K562 (cell line): ENCODE measurements around the gene PSMB11.

ENCODE experiments used
- CTCF ChIP-seq, 3 experiments: IDR thresholded peaks in 2 of 3; conservative IDR thresholded peaks in 1 of 3; 2 replicates each; pipeline ENCODE4 v1.5.1; 2011 to 2012; ENCODE audit warnings: low read length in 3 of 3, mild to moderate bottlenecking in 3 of 3, control low read depth in 2 of 3, improper control_type of control experiment in 1 of 3, inconsistent platforms in 1 of 3, low read depth in 1 of 3, mixed read lengths in 1 of 3, moderate library complexity in 1 of 3; ENCODE audit not compliant: insufficient read depth in 2 of 3
- TF ChIP-seq, protein P1 (sequence below), 2 experiments: fragments of 450-650 bp; IDR thresholded peaks; 2 replicates each; pipeline ENCODE4 v1.6.1; 2016

DNA sequence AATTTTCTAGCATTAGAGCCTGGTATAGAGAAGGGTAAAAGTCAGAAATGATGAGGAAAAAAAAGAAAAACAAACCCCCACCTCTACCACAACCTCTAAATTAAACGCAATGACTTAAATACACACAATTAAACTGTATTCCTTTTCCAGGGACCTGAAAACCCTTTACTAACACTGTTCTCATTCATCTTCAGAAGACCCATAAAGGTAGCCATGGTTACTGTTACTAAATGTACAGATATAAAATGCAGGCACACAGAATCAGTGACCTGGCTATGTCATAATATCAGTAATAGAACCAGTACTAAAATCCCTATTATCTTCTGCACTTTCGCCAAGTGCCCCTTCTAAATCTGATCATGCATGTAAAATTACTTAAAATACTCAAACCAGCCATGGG lies 51.5 kb downstream of the PSMB11 start:
- TF ChIP-seq CTCF (IDR thresholded peaks at IDR 0.05 in 2 of 3, conservative IDR thresholded peaks at IDR 0.05 in 1 of 3; ENCODE audit: insufficient read depth in 2 of 3, low read depth in 1 of 3, low read length in 3 of 3): no peak
- TF ChIP-seq, protein P1, sequence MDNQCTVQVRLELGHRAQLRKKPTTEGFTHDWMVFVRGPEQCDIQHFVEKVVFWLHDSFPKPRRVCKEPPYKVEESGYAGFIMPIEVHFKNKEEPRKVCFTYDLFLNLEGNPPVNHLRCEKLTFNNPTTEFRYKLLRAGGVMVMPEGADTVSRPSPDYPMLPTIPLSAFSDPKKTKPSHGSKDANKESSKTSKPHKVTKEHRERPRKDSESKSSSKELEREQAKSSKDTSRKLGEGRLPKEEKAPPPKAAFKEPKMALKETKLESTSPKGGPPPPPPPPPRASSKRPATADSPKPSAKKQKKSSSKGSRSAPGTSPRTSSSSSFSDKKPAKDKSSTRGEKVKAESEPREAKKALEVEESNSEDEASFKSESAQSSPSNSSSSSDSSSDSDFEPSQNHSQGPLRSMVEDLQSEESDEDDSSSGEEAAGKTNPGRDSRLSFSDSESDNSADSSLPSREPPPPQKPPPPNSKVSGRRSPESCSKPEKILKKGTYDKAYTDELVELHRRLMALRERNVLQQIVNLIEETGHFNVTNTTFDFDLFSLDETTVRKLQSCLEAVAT (IDR thresholded peaks at IDR 0.05): no peak
